Ectodermal cell (in vitro differentiated cells): ENCODE results near the gene ROR2.
A peak's percentile ranks its signal among the peaks of the same experiment; 100 is the strongest.

Source experiments
- H3K27ac ChIP-seq: 2 replicates; pipeline ENCODE4 v1.7.0; 2013; ENCODE audit warnings: mild to moderate bottlenecking, low read depth, low read length; ENCODE audit not compliant: insufficient read depth, poor library complexity, severe bottlenecking
- H3K27me3 ChIP-seq: 2 replicates; pipeline ENCODE4 v1.7.0; 2013; ENCODE audit warnings: mild to moderate bottlenecking, low read length; ENCODE audit not compliant: insufficient read depth, control insufficient read depth, poor library complexity, severe bottlenecking
- H3K36me3 ChIP-seq: one replicate; pipeline ENCODE4 v1.7.0; 2013; ENCODE audit warnings: low read length; ENCODE audit not compliant: control insufficient read depth, insufficient read depth
- H3K4me1 ChIP-seq: one replicate; pipeline ENCODE4 v1.7.0; 2013; ENCODE audit warnings: low read length; ENCODE audit not compliant: control insufficient read depth, insufficient read depth
- H3K4me3 ChIP-seq: 2 replicates; pipeline ENCODE4 v1.7.0; 2013; ENCODE audit warnings: low read depth, low read length, control low read depth; ENCODE audit not compliant: insufficient read depth
- H3K9me3 ChIP-seq: 2 replicates; pipeline ENCODE4 v1.7.0; 2013; ENCODE audit warnings: mild to moderate bottlenecking, low read length, moderate library complexity; ENCODE audit not compliant: control insufficient read depth
- WGBS, 2 experiments: methylation state at CpG; one replicate each; pipeline ENCODE4 v1.1.7; 2013; ENCODE audit warnings: missing lambda C conversion rate in 2 of 2; 5-methylcytosine and 5-hydroxymethylcytosine counted together

ROR2 gene

GRCh38 chr9:91939978-91940377, 10.1 kb downstream of the ROR2 start:
- Histone ChIP-seq H3K27me3 (no peaks in the 10 kb centered on the region), H3K4me3 (no peak overlapping the region), H3K9me3 (no peaks in the 10 kb centered on the region), H3K36me3 (no peaks in the 10 kb centered on the region), H3K27ac (no peak overlapping the region), H3K4me1 (peaks cover 25% of the 10 kb centered on the region)
- 27 to 30% methylated on average over 7 of the region's 7 CpGs for WGBS, 2 experiments

GRCh38 chr9:91937727-91938126, 12.3 kb downstream of the ROR2 start:
- peaks cover under 1% of the 10 kb centered on the region for H3K36me3 ChIP-seq
- H3K4me3 ChIP-seq: no peak overlapping the region

GRCh38 chr9:91937056-91937455, 13.0 kb downstream of the ROR2 start:
- H3K4me1 ChIP-seq: peaks cover 30% of the 10 kb centered on the region
- no peaks in the 10 kb centered on the region for H3K27me3 ChIP-seq
- peaks cover 4% of the 10 kb centered on the region for H3K36me3 ChIP-seq
- H3K27ac ChIP-seq: peak overlapping the region; percentile 29
- WGBS, 2 experiments: 91 to 92% methylated on average over 9 of the region's 9 CpGs
- H3K9me3 ChIP-seq: no peaks in the 10 kb centered on the region
- H3K4me3 ChIP-seq: no peak overlapping the region

More at GRCh38 chr9:91937727-91938126, 12.3 kb downstream of the ROR2 start:
- Histone ChIP-seq H3K9me3 (no peaks in the 10 kb centered on the region), H3K4me1 (peaks cover 30% of the 10 kb centered on the region), H3K27me3 (no peaks in the 10 kb centered on the region), H3K27ac (no peak overlapping the region)
- WGBS, 2 experiments: 86 to 95% methylated on average over 5 of the region's 5 CpGs

GRCh38 chr9:91935805-91936514, 14.1 kb downstream of the ROR2 start:
- Histone ChIP-seq H3K9me3 (peaks cover 2% of the 10 kb centered on the region), H3K27ac (peak overlapping the region; percentile 37), H3K4me3 (no peak overlapping the region), H3K36me3 (peaks cover 4% of the 10 kb centered on the region), H3K4me1 (peaks cover 30% of the 10 kb centered on the region), H3K27me3 (no peaks in the 10 kb centered on the region)
- 87 to 92% methylated on average over 13 of the region's 13 CpGs for WGBS, 2 experiments

- peaks cover 26% of the 10 kb centered on the region for H3K4me1 ChIP-seq
- H3K4me3 ChIP-seq: no peak overlapping the region
- peaks cover 2% of the 10 kb centered on the region for H3K9me3 ChIP-seq
- WGBS, 2 experiments: 25 to 39% methylated on average over 13 of the region's 13 CpGs
- H3K27me3 ChIP-seq: no peaks in the 10 kb centered on the region
- H3K27ac ChIP-seq: peak overlapping the region; percentile 37
- peaks cover 9% of the 10 kb centered on the region for H3K36me3 ChIP-seq
These were observed 14.8 kb downstream of the ROR2 start for GRCh38 chr9:91935066-91935749.

DNA sequence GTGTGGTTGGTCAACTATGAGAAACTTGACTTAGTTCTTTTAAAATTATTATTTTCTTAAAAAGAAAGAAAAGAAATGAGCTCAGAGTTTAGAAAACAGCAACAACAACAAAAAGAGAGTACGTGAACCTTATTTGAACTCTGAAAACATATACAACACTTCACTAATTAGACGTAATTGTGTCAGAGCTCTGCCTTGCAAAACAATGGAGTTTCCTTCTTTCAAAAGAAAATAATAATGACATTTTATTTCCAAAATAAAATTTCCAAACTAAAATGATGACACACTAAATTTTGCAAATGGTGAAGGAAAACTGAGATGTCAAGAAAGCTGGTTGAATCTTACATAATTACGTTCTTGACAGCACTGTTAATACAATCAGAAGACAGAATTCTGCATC, 15.4 kb downstream of the ROR2 start:
- H3K27ac ChIP-seq: no peak overlapping the region
- no peak overlapping the region for H3K4me3 ChIP-seq
- H3K36me3 ChIP-seq: peaks cover 14% of the 10 kb centered on the region
- peaks cover 21% of the 10 kb centered on the region for H3K4me1 ChIP-seq
- H3K27me3 ChIP-seq: no peaks in the 10 kb centered on the region
- 69% methylated on average over 3 of the region's 3 CpGs for WGBS, 2 experiments
- H3K9me3 ChIP-seq: peaks cover 5% of the 10 kb centered on the region

GRCh38 chr9:91933556-91934352, 16.3 kb downstream of the ROR2 start:
- Histone ChIP-seq H3K36me3 (peaks cover 19% of the 10 kb centered on the region), H3K27me3 (no peaks in the 10 kb centered on the region), H3K9me3 (peaks cover 6% of the 10 kb centered on the region), H3K4me1 (peaks cover 16% of the 10 kb centered on the region), H3K27ac (no peak overlapping the region), H3K4me3 (no peak overlapping the region)
- 93 to 97% methylated on average over 7 to 8 of the region's 8 CpGs for WGBS, 2 experiments

GRCh38 chr9:91930475-91930874, 19.6 kb downstream of the ROR2 start:
- peaks cover 6% of the 10 kb centered on the region for H3K9me3 ChIP-seq
- no peak overlapping the region for H3K4me3 ChIP-seq
- H3K27ac ChIP-seq: no peak overlapping the region
- H3K36me3 ChIP-seq: peaks cover 19% of the 10 kb centered on the region
- no peaks in the 10 kb centered on the region for H3K27me3 ChIP-seq
- 94% methylated on average over 3 of the region's 3 CpGs for WGBS, 2 experiments
- H3K4me1 ChIP-seq: peaks cover 11% of the 10 kb centered on the region

DNA sequence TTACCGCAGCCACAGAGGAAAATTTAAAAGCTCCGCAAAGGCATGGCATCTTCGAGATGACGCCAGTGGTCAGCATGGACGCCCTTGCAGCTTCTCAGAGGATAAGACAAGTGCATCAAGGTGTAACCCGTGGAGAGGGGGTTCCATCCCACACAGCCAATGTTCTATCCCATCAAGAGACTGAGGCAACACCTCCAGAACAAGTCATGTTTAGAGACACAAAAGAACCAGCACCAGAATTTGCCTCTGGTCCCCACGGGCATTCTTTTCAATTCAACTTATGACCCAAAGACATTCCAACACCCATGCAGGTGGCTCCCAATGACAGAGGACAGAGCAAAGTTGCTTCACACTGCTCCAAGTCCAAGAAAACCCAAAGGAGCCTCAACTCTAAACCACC, 20.7 kb downstream of the ROR2 start:
- no peaks in the 10 kb centered on the region for H3K4me1 ChIP-seq
- no peak overlapping the region for H3K27ac ChIP-seq
- 94 to 96% methylated on average over 7 of the region's 7 CpGs for WGBS, 2 experiments
- no peaks in the 10 kb centered on the region for H3K27me3 ChIP-seq
- peaks cover 19% of the 10 kb centered on the region for H3K36me3 ChIP-seq
- H3K4me3 ChIP-seq: no peak overlapping the region
- peaks cover 6% of the 10 kb centered on the region for H3K9me3 ChIP-seq

DNA sequence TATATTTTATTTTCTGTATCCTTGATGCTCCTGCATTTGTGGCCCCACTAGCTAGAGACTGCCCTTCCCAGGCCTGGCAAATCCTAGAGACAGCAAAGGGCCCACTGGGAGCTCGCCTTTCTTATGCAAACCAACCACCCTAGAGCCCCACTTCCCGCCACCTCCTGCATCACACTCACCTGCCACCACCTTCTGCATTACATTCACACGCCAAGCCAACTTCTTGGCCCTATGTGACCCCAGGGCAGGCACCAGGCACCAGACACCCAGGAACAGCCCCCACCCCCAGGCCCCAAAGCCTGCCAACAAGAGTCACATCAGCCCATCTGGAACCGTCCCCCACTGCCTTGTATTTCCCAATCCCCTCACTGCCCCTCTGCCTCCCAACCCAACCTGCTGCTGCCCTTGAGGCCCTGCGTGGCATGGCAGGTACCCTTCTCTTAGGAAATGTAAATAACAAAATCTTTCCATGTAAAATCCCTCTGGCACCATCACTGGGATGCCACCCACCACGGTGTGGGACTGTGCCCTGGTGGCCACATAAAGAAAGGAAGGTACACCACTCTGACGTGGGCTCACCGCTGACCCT, 22.0 kb downstream of the ROR2 start:
- Histone ChIP-seq H3K36me3 (peaks cover 19% of the 10 kb centered on the region), H3K4me1 (no peaks in the 10 kb centered on the region), H3K9me3 (peaks cover 6% of the 10 kb centered on the region), H3K27me3 (no peaks in the 10 kb centered on the region), H3K27ac (no peak overlapping the region), H3K4me3 (no peak overlapping the region)
- 93 to 94% methylated on average over 8 of the region's 8 CpGs for WGBS, 2 experiments
